HG03378 (cell line): ENCODE results near the gene NT5M.

Source experiments
- ATAC-seq: cut with Tn5 transposase; IDR thresholded peaks from one replicate; pipeline ENCODE4 v1.9.1; 2021; ENCODE audit warnings: mild to moderate bottlenecking, moderate library complexity; ENCODE audit not compliant: unreplicated experiment

The NT5M gene

GRCh38 chr17:17341452-17341851 lies 38.3 kb downstream of the NT5M start:
- no peak for ATAC-seq

GRCh38 chr17:17342242-17342945 lies 39.2 kb downstream of the NT5M start:
- no peak for ATAC-seq

GRCh38 chr17:17343160-17343735 lies 40.1 kb downstream of the NT5M start:
- ATAC-seq = no peak

- ATAC-seq = no peak
Measured at GRCh38 chr17:17343896-17344506, 40.8 kb downstream of the NT5M start.

- ATAC-seq = no peak
Measured at GRCh38 chr17:17344507-17345293, 41.5 kb downstream of the NT5M start.

GRCh38 chr17:17345294-17345597 lies 42.1 kb downstream of the NT5M start:
- no peak for ATAC-seq

DNA sequence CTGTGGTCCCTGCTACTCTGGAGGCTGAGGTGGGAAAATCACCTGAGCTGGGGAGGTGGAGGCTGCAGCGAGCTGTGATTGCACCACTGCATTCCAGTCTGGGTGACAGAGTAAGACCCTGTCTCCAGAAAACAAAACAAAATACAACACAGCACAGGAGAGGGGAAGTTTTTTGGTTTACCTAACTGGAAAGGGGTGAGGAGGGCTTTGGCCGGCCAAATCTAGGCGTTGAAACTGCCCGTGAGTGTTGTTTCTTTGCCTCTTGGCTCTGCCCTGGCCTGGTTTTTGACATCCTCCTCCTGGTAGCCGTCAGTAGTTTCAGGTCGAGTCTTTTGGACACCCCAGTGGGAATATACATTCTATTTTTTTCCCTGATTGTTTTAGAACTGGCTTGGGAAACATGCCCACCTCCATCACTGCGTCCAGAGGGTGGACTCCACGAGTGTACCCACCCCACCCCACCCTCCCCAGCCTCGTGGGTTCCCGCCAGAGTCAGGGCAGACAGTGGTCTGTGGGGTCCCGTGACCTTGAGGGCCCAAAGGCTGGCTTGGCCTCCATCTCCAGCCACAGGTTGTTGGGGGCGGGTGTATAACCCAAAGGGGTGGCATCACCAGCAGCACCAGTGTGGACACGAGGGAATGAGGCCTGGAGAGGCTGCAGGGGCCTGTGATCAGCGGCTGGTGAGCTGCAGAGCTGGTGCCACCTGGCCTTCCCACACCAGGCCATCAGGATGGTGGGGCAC lies 42.7 kb downstream of the NT5M start:
- no peak for ATAC-seq

DNA sequence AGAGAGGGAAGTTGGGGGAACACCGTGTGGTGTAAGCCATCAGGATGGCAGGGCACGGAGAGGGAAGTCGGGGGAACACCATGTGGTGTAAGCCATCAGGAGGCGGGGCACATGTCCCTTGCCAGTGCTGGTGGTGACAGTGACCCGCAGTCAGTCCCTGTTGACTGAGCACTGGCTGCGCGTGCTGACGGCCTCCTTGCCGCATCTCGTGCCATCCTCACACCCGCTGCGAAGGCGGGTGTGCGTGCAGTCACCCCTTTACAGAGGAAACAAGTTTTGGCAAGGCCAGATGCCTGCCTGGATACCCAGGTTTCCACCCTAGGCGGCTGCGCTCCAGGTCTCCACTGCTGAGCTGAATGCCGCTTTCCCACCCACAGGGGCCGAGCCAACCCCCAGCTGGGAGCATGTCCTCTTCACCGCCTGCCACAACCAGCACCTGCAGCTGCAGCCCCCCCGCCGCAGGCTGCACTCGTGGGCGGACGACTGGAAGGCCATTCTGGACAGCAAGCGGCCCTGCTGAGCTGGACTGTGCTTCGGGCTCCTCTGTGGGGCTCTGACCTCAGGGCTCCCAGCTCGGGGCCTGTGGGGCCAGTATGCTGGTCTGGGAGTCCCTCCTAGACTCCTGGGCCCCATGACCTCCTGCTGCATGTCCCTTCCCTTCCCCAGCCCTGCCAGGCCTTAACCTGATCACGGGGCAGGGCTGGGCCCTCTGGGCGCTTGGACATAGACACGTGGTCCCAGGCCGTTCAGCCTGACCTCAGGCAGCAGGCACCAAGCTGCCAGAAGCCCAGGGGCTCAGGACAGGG lies 43.5 kb downstream of the NT5M start:
- ATAC-seq = no peak

DNA sequence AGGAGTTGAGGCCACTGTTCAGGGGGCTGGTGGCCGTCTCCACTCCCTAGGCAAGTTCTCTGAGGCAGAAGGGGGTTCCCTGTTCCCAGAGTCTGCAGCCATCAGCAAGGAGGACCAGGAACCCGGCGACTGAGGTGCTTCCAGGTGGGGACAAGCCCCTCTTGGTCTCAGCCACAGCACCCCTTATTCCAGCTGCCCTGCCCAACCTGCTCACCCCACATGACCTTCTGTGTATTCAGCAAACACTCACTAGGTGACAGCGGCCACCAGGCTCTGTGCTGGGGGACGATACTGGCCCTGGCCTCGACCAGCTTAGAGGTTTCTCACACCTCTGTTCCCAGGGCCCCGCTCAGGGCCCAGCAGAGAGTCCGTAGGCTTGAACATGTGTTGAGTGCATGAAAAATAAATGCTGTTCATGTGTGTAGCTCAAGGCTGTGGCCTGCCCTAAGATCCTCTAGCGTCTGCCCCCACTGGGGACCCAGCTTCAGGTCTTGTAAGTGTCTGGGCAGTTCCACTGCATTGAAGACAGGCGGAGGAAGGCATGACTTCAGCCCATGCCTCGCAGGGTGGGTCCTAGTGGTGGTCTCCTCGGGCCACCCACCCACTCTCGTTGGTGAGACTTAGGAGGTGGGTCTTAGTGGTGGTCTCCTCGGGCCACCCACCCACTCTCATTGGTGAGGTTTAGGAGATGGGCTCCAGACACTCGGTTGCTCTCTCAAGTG lies 44.2 kb downstream of the NT5M start:
- no peak for ATAC-seq

DNA sequence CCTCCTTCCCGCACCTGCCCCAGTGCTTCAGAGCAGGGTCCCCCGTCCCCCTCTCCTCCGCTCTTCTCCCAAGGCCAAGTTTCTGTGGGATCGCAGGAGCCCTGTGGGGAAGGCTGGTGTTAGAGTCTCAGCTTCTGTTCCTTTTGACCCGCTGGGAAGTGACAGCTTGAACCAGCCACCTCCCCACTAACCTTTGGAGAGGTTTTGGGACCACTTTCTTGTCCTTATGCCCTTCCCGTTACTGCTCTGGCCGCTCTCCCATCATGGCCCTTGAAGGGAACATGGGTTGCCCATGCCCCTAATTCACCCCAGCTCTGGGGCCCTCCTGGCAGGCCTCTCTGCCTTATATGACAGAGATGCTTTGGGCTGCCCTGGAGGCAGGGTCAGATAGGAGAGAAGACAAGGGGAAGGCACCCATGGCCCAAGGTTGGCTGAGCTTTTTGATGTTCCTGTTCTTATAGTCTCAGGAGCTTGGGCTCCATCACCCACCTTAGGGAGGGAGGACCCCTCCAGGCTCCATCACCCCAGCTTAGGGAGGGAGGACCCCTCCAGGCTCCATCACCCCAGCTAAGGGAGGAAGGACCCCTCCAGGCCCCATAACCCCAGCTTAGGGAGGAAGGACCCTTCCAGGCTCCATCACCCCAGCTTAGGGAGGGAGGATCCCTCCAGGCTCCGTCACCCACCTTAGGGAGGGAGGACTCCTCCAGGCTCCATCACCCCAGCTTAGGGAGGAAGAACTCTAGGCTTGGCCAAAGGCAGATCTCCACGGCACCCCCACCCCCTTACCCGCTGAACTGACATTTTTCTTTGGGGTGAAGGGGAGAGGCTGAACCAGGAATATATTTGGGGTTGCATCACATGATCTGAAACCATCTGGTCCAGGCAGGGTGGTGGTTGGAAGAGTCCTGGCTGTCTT lies 45.0 kb downstream of the NT5M start:
- no peak for ATAC-seq

DNA sequence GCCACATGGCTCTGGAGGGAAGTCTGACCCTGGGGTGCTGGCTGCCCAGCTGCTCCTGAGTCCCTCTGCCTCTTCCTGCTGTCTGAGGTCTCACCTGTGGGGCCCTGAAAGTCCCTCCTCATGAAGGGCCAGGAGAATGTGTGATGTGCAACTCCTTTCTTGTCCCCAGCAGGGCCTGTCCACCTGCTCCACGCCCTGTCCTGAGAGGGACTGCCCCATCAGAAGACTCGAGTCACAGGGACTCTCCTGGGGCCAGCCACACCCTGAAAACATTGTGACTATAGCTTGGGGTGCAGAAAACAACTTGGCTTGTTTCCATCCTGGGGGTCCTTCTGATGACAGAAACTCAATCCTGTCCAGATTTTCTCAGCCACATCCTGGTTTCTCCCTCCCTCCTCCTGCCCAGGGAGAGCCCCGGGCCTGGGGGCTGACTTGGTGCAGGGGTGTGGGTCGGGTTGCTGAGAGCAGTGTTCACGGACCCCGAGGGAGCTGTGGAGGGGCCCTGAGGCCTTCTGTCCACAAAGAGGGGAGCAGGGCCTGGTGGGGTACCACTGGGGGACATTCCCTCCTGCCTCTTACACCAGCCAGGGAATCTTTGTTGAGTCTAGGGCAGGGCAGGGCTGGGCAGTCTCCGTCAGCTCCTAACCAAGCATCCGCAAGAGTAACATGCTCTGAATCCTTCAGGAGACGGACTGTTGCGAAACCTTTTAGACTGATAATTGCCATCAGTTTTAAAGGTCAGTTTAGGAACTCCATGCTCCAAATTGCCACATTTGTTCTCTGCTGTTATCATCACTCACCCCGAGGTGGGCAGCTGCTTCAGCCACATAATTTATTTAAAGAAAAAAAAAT lies 45.9 kb downstream of the NT5M start:
- ATAC-seq = no peak

GRCh38 chr17:17349724-17350106 lies 46.5 kb downstream of the NT5M start:
- ATAC-seq = no peak

GRCh38 chr17:17350491-17351355 lies 47.5 kb downstream of the NT5M start:
- ATAC-seq = no peak

DNA sequence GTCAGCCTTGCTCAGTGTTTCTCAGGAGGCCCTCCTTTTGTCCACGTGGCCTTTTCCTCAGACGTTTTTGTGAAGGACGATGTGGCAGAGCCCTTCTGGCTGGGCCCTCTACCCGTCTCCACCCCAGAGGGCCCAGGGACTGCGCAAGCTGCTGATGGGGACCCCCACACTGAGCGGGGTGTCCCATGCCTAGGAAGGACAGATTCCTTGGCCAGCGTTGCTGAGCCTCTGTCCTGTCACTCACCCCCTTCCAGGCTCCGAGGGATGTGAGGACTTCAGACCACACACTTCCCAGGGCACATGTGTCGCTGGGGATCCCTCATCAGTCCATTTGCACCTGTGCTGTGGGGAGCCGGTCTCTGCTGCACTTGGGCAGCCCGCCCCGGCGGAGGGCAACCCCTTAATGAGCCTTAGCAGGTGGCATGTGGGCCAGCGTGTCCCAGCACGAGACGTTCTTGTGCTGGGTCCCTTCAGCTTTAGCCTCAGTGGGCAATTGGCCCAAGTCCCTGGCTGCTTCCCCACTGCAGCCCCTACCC lies 48.3 kb downstream of the NT5M start:
- ATAC-seq = no peak

DNA sequence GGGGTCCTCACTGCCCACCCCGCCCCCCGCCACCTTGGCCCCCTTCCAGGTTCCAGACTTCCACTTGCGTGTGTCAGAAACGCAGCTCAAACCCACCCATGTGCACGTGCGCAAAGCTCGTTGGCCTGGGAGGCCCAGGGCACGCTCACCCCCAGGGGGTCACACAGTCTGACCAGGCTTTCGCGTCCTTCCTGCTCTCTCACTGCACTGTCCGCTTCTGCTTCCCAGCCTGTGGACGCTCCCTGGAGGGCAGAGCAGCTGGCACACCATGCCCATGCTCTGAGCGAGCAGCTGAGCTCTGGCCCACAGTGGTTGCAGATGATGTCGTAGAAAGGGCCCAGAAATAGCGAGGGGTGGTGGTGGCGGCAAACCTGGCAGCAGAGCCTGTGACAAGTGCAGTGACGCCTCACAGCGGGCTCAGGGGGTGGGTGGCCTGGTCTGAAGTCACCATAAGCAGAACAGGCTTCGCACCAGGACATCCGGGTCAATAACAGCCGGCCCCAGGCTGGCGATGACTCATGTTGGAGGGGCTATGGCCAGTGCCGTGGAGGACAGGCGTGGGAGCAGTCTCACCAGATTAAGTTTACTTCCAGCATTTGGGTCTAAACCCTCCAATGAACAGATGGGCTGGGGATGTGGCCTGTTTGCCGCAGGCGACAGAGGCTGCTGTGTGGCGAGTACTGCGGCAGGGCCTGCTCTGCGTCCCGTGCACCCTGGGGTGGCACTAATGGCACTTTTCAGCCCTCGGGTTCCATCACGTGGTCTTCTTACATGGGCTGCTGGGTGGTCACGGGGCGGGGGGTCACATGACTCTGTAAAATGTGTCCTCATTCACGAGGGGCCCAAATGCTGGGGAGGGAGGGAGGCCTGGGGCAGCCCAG lies 49.0 kb downstream of the NT5M start:
- ATAC-seq = no peak
